Endometrial microvascular endothelial cells (primary cell): Measurements from ENCODE around the gene AMOTL2. TPM values are rescaled to one million over a fixed set of nuclear protein-coding genes. Genes with fewer than 3 reads are reported as not detected.

ENCODE experiments used
- in situ Hi-C: cut with HindIII; loops from 2 replicates; pipeline ENCODE4 v1.10.0; 2017; ENCODE audit warnings: low sequenced_read_pairs, low pct_unique_long_range_greater_than_20kb; ENCODE audit errors: inconsistent ontology term
- total RNA-seq: library from RNA; depleted of rRNA; stranded (reverse); fragments of >200 nt; gene quantifications from one replicate; pipeline ENCODE4 v1.2.3, GENCODE V29; 2015; ENCODE audit errors: inconsistent ontology term

AMOTL2 gene
- total RNA-seq, 1 donor from 2014 or later, result 78.7 TPM

GRCh38 chr3:134369861-134370596 is 4.2 kb downstream of the AMOTL2 start:
- in situ Hi-C loops, result no loop called here

DNA sequence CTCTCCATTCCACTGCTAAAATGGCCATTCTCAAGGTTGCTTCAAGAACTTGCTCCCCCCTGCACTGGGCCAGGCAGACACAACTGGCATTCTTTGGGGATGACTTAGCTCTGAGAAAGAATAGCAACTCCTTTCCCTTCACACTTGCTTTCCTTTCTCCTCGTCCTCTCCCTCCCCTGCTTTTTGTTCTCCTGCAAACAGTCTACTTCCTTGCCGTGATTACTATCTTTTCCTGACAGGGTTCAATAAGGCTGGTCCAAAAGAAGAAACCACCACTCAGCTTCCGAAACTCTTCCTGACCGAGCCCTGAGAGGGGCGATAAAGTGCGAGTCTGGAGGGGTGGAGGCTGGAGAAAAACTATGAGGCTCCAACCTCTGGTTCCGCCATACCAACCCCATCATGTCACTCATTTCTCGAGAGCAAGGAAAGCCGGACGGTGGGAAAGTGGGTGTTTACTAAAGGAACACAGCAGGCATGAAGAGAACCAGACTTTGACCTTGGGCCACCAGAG is 5.0 kb downstream of the AMOTL2 start:
- in situ Hi-C loops, result no loop called here

DNA sequence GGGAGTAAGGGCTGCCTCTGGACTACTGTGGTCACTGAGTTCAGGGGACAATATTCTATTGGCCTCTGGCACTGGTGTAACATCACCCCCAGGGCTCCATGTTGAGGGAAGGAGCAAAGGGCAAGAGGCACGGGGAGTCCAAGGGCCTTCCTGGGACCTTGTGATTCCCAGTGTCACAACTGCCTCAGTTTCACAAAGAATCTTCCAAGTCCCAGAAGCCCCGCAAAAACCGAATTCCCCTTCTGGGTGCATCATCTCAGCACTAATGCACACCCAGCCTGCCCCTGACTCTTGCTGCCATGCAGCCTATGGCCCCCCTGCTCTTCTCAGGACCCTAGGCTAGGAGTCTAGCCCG is 5.5 kb downstream of the AMOTL2 start:
- in situ Hi-C loops, result no loop called here

DNA sequence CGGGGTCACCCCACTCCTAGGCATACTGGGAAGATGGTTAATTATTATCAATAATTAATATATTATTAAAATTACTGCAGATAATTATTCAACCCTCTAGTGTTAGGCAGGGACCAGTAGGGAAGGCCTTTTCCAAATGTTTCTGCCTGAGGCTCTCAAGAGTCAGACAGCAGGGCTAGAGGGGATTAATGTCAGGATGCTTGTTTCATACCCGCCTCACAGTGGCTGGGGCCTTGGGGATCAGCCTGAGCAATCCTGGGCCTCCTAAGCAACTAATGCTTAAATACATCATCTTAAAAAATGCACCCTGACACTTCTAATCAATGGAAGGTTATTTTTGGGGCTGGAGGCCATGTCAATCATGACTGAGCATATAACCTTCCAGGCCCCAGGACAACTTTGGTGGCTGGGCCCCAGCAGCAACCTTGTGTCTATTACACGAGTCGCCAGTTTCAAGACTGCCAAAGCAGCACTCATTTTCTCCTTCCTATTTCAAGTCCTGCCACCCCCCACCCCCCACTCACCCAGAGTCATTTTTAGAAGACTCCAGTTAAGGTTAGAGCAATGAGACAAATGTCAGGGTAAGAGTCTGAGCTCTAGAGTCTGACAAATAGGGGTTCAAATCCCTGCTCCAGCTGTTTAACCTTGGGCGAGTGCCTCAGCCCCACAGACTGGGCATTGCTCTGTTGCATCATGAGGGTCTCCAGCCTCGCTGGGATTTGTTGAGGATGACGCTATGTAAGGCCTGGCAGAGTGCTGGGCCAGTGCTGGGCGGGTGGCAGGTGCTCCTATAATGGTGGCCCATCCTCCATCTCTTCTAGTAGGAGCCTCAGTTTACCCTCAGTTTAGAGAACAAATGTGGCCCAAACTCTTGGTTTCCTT is 6.1 kb downstream of the AMOTL2 start:
- in situ Hi-C loops, result no loop called here

DNA sequence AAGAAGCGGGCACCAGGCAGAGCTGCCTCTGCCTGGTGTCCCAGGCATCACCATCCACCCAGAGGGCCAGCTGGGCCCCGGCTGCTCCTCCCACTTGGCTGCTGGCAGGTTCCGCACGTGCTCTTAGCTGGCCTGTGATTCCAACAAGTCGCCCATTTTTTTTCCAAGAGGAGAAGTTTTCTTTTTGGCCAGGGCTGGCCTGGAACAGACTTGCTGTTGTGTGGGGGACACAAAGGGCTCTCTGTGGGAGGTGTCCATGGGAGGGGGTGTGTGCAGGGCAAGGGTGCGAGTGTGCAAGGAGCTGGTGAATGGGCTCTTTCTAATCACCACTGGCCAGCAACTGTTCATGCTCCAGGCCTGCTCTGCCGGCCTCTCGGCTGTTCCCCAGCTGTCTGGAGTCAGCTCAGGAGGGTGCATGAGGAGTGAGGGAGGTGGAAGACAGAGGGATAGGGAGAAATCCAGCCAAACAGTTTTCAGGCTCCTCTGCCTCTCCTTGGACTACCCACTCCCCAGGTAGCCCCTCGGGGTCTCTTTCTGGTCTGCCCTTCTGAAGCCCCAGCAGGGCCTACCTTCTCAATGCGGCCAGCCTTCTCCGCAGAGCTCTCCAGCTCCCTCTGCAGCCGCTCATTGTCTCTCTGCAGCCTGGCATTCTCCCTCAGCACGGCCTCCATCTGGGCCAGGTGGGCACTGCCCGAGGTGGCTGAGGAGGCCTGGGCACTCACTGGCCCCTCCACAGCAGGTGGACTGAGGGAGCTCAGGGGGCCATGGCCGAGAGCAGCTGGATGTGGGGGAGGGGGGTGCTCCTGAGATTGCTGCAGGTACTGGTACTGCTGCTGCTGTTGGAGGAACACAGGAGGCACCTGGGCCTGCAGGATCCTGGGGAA is 7.1 kb downstream of the AMOTL2 start:
- in situ Hi-C loops, result no loop called here

DNA sequence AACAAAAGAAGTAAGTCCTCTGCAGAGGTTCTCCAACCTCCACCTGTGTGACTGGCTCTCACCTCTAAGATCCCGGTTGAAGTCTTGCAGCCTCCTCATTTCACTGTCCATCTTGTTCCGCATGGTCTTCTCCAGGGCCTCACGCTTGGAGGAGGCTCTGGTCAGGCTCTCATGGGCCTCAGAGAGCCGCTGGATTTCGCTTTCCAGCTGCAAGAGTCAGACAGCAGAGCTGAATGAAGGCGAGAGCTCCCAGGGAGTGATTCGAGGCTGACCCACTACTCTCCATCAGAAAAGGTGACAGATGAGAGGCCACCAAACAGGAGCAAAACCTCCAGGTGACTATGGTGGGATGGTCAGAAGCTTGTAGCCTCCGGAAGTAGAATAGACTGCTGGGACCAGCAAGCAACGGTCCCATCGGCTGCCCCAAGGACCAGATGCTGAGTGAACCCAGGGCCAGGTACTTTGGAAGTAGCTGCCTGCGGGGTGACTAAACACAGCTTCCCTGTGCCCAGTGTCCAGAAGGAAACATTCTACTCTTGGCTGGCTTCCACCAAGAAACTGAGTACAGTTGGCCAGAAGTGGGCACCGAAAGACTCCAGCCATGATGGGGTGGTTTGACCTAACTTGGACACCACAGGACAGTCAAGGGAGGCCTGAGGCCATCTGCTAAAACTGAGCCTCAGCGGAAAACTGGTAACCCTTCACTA is 7.9 kb downstream of the AMOTL2 start:
- in situ Hi-C loops, result no loop called here

DNA sequence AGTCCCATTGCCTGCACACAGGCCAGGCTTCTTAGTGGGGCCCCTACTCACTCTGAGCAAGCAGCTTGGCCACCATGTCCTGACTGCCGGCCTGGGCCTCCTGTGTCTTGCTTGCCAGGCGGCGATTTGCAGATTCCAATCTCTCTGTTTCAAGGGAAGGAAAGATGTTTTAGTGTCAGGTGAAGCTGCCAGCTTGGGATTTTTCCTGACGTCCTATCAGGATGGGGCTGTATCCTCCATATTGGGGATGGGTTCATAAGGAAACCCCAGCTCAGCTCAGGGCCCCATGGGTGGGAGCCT is 8.5 kb downstream of the AMOTL2 start:
- in situ Hi-C loops, result no loop called here

DNA sequence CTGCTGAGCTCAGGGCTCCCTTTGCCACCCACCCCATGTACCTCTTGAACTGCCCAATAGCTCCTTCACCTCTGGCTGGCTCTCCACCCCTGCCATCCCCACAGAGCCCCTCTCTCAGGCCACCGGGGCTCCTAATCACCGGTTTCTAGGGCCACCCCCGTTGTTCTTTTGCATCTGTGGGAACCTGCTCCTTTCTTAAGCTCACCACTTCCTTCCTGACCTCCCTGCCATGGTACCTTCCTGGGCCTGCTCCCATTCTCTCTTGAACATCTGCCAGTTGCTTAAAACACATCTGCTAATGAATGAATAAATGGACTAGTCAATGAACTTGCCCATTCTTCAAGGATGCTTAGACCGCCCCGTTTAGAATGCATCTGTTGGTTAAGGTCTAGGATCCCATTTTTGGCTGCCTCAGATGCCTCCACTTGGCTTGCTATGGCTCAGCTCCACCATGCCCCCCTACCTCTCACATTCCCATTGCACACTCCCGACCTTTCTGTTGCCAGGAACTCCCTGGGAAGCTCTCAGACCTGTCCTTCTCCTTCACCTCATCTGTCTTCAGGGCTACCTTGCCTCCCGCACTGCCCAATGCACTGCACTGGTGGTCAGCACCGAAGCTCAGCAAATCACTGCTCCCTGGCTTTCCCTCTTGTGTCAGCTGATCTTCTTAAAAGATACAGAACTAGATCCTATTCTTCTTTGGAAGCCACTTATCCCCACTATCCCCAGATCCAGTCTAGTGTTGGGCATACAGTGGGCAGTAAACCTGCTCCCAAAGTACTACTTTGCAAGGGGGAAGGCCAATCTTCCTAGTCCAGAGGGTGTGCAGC is 9.1 kb downstream of the AMOTL2 start:
- in situ Hi-C loops, result no loop called here

DNA sequence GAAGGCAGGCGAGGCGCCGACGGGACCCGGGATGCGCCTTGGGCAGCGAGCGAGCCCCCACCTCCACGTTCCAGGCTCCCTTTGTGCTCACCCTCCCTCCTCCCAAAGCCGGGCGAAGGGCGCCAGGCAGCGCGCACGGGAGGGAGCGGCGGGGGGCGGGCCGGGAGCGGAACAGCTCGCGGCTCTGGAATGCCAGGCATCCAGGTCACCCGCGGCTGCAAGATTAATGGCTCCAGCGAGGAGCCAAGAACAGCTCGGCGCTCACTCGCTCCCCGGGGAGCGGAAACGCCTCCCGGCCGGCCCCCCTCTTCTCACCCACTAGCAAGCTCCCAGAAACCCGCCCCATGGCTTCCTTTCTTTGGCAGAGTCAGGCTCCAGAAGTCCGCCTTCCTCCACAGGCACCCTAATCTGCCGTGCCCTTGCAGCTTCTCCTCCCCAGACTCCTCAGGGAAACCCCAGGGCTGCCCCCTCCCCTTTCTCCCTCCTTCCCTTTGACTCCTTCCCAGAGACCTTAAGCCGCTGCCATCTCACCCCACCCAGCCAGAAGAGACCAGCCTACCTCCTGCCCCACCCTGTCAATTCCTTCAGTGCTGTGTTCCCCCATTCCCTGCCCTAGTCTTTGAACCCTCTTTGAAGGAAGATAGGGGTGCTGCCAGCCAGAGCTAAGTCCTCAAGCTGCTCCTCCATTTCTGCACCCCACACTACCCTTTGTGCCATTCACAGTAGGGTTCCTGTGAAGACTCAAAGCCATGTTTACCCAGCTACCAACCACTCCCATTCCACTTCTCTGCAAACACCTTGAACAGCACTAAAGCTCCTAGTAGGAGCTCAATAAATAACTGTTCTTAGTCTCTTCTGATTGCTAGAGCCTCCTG is 9.9 kb downstream of the AMOTL2 start:
- in situ Hi-C loops, result no loop called here

DNA sequence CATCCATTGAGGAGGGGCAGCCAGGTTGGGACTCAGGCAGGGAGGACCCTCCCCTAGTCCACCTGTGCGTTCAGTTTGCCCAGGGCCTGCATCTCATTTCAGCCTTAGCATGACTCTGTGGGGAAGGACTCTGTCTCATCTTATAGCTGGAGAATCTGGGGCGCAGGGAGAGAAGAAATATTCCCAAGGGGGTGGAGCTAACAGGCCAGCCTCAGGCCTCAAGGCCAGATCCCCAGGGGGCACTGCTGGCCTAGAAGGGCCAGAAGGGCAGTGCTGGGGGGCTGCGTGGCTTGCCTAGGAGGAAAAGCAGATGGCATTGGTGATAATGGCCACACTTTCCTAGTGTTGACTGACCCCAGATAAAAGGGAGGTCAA is 10.9 kb downstream of the AMOTL2 start:
- in situ Hi-C loops, result no loop called here

GRCh38 chr3:134362670-134363380 is 11.4 kb downstream of the AMOTL2 start:
- in situ Hi-C loops, result no loop called here

DNA sequence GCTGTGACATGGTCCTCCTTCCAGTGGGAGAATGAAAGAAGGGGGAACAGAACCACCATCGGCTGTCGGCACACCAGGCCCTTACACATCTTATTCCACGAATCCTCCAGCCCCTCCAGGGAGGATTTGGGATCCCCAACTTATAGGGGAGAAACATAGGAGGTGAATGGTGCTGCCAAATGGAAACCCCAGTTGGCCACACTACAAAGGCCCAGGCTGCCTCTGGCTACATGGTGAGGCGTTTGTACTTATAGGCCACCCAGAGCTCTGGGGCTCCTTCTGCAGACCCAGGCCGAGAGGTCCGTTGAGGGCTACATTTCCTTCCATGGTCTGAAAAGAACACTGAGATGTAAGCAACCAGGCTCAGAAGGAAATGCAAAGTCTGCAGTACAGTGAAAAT is 12.0 kb downstream of the AMOTL2 start:
- in situ Hi-C loops, result no loop called here

GRCh38 chr3:134361162-134361835 is 12.9 kb downstream of the AMOTL2 start:
- in situ Hi-C loops, result no loop called here

DNA sequence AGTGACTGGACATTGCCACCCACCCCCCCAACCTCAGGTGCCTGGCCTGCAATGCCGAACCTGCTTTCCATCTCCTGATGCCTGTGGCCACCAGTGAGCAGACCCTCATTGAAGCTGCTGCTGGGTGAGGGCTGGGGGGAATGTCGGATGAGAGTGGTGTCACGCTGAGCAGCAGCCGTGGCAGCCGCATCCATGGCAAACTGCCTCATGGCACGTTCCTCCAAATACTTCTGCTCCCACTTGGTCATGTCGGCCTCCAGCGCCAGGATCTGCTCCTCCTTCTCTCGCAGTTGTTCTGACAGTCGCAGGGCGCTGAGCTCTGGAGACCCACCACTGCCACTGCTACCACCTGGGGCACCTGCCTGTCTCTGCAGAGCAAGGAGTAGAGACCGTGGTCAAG is 14.2 kb downstream of the AMOTL2 start:
- in situ Hi-C loops, result no loop called here

GRCh38 chr3:134359121-134360010 is 14.9 kb downstream of the AMOTL2 start:
- in situ Hi-C loops, result no loop called here
